ENCODE results near the gene LPP. TPM values are rescaled to one million over a fixed set of nuclear protein-coding genes. Genes with fewer than 3 reads are reported as not detected.

LPP gene
- total and polyA plus RNA-seq, 5 donors from 2014 or later = 14.5 to 102 (median 21.7) TPM

DNA sequence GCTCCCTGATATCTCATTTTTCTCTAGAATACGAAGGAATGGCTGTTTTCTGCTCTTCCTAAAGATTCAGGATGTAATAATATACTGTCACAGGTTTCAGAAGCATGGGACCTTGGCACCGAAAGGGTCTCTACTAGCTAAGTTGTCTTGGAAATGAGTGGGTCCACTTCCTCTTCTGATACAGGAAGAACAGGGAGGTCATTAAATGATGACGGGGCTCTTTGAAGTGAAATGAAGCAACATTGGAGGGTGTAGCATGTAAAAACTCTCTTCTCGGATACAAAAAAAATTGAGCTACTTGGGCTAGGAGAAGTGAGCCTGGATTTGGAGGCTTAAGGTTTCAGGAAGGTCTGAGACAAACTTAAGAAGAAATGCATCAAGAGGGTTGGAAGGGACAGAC is 668.0 kb downstream of the LPP start:
- no peaks in the 10 kb centered on the region for H3K27me3 ChIP-seq (ENCODE audit: control insufficient read depth, insufficient read depth, low read length)
- Mint-ChIP-seq H3K27ac (no peak overlapping the region), H3K4me1 (peaks cover 0 to 7% (median 0%) of the 10 kb centered on the region in 4 donors), H3K27me3 (peaks cover 4% of the 10 kb centered on the region), H3K9me3 (no peaks in the 10 kb centered on the region), H3K4me3 (no peak overlapping the region), H3K36me3 (no peaks in the 10 kb centered on the region)
- no peak for ATAC-seq (ENCODE audit: low read depth in 2 of 2)
- no peaks in the 10 kb centered on the region for H3K9me3 ChIP-seq (ENCODE audit: control insufficient read depth in 2 of 2, low read length in 2 of 2)
- H3K4me3 ChIP-seq (ENCODE audit: low read depth, low read length) = no peak overlapping the region
- no peaks in the 10 kb centered on the region for H3K36me3 ChIP-seq (ENCODE audit: control insufficient read depth, insufficient read depth, low read length)
- H3K27ac ChIP-seq (ENCODE audit: insufficient read depth, low read length, poor library complexity, severe bottlenecking) = no peak overlapping the region
- no peaks in the 10 kb centered on the region for H3K4me1 ChIP-seq (ENCODE audit: control insufficient read depth, insufficient read depth, low read length, poor library complexity, severe bottlenecking)
- no peak for DNase-seq

DNA sequence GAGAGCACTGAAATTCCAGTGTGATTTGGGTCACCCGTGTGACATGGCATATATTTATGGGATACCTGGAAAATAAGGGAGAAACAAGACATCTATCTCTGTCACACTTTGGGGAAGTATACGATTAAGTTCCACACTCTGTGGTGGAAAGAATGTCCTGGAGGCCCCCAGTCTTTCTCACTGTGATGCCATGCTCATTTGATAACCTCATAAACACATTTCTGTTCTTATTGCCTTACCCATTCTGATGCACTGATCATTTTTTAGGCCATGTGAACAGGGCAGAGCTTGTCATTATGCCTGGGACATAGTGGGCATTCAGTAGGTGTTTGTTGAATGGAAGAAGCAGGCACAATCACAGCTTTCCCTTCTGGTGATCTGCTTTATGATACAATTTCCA is 668.5 kb downstream of the LPP start:
- H3K4me3 ChIP-seq (ENCODE audit: low read depth, low read length) = no peak overlapping the region
- H3K9me3 Mint-ChIP-seq = no peaks in the 10 kb centered on the region

DNA sequence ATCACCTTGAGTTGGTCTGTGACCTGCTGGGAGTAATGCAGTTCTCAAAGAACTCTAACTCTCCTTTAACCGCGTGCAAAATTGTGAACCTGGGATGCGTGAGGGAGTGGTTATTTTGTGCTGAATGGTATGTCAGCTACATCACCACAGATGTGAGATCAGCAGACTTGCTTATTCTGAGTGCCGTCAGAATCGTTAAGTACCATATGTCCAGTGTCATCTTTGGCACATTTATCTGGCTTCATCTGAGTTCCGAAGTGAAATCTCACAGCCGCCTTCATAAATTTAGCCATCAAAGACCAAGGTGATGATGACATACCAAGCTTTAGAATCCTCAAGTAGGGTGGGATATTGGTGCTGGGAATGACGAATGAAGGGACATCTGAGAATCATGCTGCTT is 670.6 kb downstream of the LPP start:
- ATAC-seq (ENCODE audit: low read depth in 2 of 2) (no peak), DNase-seq (no peak)
- H3K4me1 Mint-ChIP-seq = peaks cover 0 to 7% (median 0%) of the 10 kb centered on the region in 4 donors
- H3K9me3 ChIP-seq (ENCODE audit: control insufficient read depth in 2 of 2, low read length in 2 of 2) = no peaks in the 10 kb centered on the region
- H3K27me3 Mint-ChIP-seq = no peaks in the 10 kb centered on the region
- no peak overlapping the region for H3K27ac ChIP-seq (ENCODE audit: insufficient read depth, low read length, poor library complexity, severe bottlenecking)
- no peak overlapping the region for H3K27ac Mint-ChIP-seq
- no peaks in the 10 kb centered on the region for H3K36me3 Mint-ChIP-seq
- no peaks in the 10 kb centered on the region for H3K36me3 ChIP-seq (ENCODE audit: control insufficient read depth, insufficient read depth, low read length)
- no peaks in the 10 kb centered on the region for H3K9me3 Mint-ChIP-seq
- no peak overlapping the region for H3K4me3 Mint-ChIP-seq
- no peaks in the 10 kb centered on the region for H3K27me3 ChIP-seq (ENCODE audit: control insufficient read depth, insufficient read depth, low read length)
- H3K4me3 ChIP-seq (ENCODE audit: low read depth, low read length) = no peak overlapping the region
- H3K4me1 ChIP-seq (ENCODE audit: control insufficient read depth, insufficient read depth, low read length, poor library complexity, severe bottlenecking) = no peaks in the 10 kb centered on the region

More for the DNA sequence above, 668.5 kb downstream of the LPP start:
- peaks cover 4% of the 10 kb centered on the region for H3K27me3 Mint-ChIP-seq
- no peak for DNase-seq
- H3K27ac Mint-ChIP-seq = no peak overlapping the region
- Histone ChIP-seq H3K9me3 (ENCODE audit: control insufficient read depth in 2 of 2, low read length in 2 of 2) (no peaks in the 10 kb centered on the region), H3K4me1 (ENCODE audit: control insufficient read depth, insufficient read depth, low read length, poor library complexity, severe bottlenecking) (no peaks in the 10 kb centered on the region), H3K36me3 (ENCODE audit: control insufficient read depth, insufficient read depth, low read length) (no peaks in the 10 kb centered on the region), H3K27ac (ENCODE audit: insufficient read depth, low read length, poor library complexity, severe bottlenecking) (no peak overlapping the region), H3K27me3 (ENCODE audit: control insufficient read depth, insufficient read depth, low read length) (no peaks in the 10 kb centered on the region)
- H3K4me3 Mint-ChIP-seq = no peak overlapping the region
- no peak for ATAC-seq (ENCODE audit: low read depth in 2 of 2)
- no peaks in the 10 kb centered on the region for H3K36me3 Mint-ChIP-seq
- H3K4me1 Mint-ChIP-seq = peaks cover 0 to 7% (median 0%) of the 10 kb centered on the region in 4 donors

DNA sequence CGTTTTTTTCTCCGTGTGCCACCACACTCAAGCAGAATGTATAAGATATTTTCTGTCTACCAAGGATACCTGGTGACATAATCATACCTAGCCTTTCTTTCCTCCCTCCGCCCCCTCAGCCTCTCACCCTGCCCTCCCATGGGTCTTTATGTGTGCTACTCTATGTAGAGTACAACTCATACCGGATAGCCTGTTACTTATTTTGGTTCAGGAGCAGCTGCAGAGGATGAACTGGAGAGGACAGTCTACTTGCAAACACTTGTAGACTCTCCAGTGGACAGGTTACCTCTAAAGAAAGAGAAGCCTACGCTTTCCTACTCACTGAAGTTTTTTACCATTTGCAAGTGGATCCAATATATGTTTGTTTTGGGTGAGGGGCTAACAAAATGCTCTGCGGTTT is 671.9 kb downstream of the LPP start:
- no peak overlapping the region for H3K4me3 Mint-ChIP-seq
- no peaks in the 10 kb centered on the region for H3K36me3 Mint-ChIP-seq
- peaks cover 0 to 9% (median 0%) of the 10 kb centered on the region in 4 donors for H3K4me1 Mint-ChIP-seq
- no peaks in the 10 kb centered on the region for H3K9me3 ChIP-seq (ENCODE audit: control insufficient read depth in 2 of 2, low read length in 2 of 2)
- no peaks in the 10 kb centered on the region for H3K4me1 ChIP-seq (ENCODE audit: control insufficient read depth, insufficient read depth, low read length, poor library complexity, severe bottlenecking)
- no peak overlapping the region for H3K27ac ChIP-seq (ENCODE audit: insufficient read depth, low read length, poor library complexity, severe bottlenecking)
- H3K36me3 ChIP-seq (ENCODE audit: control insufficient read depth, insufficient read depth, low read length) = no peaks in the 10 kb centered on the region
- no peaks in the 10 kb centered on the region for H3K27me3 ChIP-seq (ENCODE audit: control insufficient read depth, insufficient read depth, low read length)
- H3K4me3 ChIP-seq (ENCODE audit: low read depth, low read length) = no peak overlapping the region
- DNase-seq = no peak
- no peaks in the 10 kb centered on the region for H3K27me3 Mint-ChIP-seq
- no peak for ATAC-seq (ENCODE audit: low read depth in 2 of 2)
- no peak overlapping the region for H3K27ac Mint-ChIP-seq
- no peaks in the 10 kb centered on the region for H3K9me3 Mint-ChIP-seq

DNA sequence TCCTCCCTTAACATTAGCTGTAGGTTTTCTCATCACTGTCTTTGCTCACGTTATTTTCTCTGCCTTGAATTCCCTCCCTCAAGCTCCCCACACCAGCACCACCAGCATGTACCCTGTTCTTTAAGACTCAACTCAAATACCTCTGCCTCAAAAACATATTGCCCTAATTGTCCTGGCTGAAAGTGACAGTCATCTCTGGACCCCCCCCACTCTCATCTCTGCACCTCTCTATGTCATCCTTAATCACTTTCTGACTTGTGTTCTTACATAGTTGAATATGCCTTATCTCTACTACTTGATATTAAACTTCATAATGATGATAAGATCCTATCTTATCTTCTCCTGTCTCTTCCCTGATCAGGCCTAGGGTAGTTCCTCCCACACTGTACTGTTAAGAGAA is 672.6 kb downstream of the LPP start:
- H3K4me1 Mint-ChIP-seq = peaks cover 0 to 11% (median 0%) of the 10 kb centered on the region in 4 donors
- Histone ChIP-seq H3K27me3 (ENCODE audit: control insufficient read depth, insufficient read depth, low read length) (no peaks in the 10 kb centered on the region), H3K36me3 (ENCODE audit: control insufficient read depth, insufficient read depth, low read length) (no peaks in the 10 kb centered on the region), H3K4me1 (ENCODE audit: control insufficient read depth, insufficient read depth, low read length, poor library complexity, severe bottlenecking) (no peaks in the 10 kb centered on the region), H3K27ac (ENCODE audit: insufficient read depth, low read length, poor library complexity, severe bottlenecking) (no peak overlapping the region), H3K4me3 (ENCODE audit: low read depth, low read length) (no peak overlapping the region), H3K9me3 (ENCODE audit: control insufficient read depth in 2 of 2, low read length in 2 of 2) (no peaks in the 10 kb centered on the region)
- no peak overlapping the region for H3K4me3 Mint-ChIP-seq
- H3K9me3 Mint-ChIP-seq = no peaks in the 10 kb centered on the region
- no peaks in the 10 kb centered on the region for H3K36me3 Mint-ChIP-seq
- no peaks in the 10 kb centered on the region for H3K27me3 Mint-ChIP-seq
- DNase-seq = no peak
- no peak overlapping the region for H3K27ac Mint-ChIP-seq
- ATAC-seq (ENCODE audit: low read depth in 2 of 2) = no peak

DNA sequence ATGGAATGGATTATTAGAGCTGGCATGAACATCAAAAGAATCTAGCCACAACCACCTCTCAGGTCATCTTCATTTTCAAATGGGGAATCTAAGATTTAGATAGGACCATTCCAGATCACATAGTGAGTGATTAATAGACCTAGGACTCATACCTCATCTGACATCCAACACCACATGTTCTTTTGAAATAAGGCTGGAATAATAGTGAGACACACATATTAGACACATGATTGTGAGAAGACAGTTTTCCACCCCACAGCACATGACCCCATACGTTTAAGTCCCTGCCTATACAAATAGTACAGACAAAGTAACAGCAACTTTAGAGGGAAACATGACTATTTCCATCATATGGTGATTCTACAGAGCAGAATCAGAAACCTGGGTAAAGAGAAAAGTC is 673.1 kb downstream of the LPP start:
- H3K4me1 ChIP-seq (ENCODE audit: control insufficient read depth, insufficient read depth, low read length, poor library complexity, severe bottlenecking) = no peaks in the 10 kb centered on the region
- H3K36me3 Mint-ChIP-seq = no peaks in the 10 kb centered on the region

DNA sequence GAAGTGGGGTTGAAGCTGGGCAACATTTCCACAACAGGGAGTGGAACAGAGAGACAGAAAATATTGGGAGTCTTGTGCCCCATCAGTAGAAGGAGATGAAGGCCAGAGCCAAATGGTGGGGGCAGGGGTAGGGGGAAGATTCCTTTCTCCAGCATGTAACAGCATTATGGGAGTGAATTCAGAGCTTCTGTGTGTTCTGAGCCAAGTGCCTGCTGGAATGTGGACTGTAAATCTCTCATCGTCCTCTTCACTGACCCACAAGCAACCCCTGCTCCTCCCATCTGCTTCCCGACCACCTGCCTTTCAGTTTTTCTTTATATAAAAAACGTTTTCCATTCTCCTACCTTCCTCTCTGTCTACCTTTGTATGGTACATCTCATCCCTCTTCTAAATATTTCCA is 673.6 kb downstream of the LPP start:
- H3K36me3 Mint-ChIP-seq = no peaks in the 10 kb centered on the region
- no peak overlapping the region for H3K4me3 ChIP-seq (ENCODE audit: low read depth, low read length)
- H3K27me3 Mint-ChIP-seq = no peaks in the 10 kb centered on the region
- H3K4me1 ChIP-seq (ENCODE audit: control insufficient read depth, insufficient read depth, low read length, poor library complexity, severe bottlenecking) = no peaks in the 10 kb centered on the region
- no peak overlapping the region for H3K27ac ChIP-seq (ENCODE audit: insufficient read depth, low read length, poor library complexity, severe bottlenecking)
- no peaks in the 10 kb centered on the region for H3K9me3 Mint-ChIP-seq
- H3K27ac Mint-ChIP-seq = no peak overlapping the region
- peaks cover 0 to 8% (median 1%) of the 10 kb centered on the region in 4 donors for H3K4me1 Mint-ChIP-seq
- no peak overlapping the region for H3K4me3 Mint-ChIP-seq
- ATAC-seq (ENCODE audit: low read depth in 2 of 2) = no peak
- H3K36me3 ChIP-seq (ENCODE audit: control insufficient read depth, insufficient read depth, low read length) = no peaks in the 10 kb centered on the region
- no peak for DNase-seq
- no peaks in the 10 kb centered on the region for H3K27me3 ChIP-seq (ENCODE audit: control insufficient read depth, insufficient read depth, low read length)
- H3K9me3 ChIP-seq (ENCODE audit: control insufficient read depth in 2 of 2, low read length in 2 of 2) = no peaks in the 10 kb centered on the region

More for the DNA sequence above, 673.1 kb downstream of the LPP start:
- Mint-ChIP-seq H3K4me1 (peaks cover 0 to 8% (median under 1%) of the 10 kb centered on the region in 4 donors), H3K27me3 (no peaks in the 10 kb centered on the region), H3K4me3 (no peak overlapping the region), H3K9me3 (no peaks in the 10 kb centered on the region), H3K27ac (peak overlapping the region in 1 of 3 donors; percentile 39)
- Histone ChIP-seq H3K9me3 (ENCODE audit: control insufficient read depth in 2 of 2, low read length in 2 of 2) (no peaks in the 10 kb centered on the region), H3K27me3 (ENCODE audit: control insufficient read depth, insufficient read depth, low read length) (no peaks in the 10 kb centered on the region), H3K36me3 (ENCODE audit: control insufficient read depth, insufficient read depth, low read length) (no peaks in the 10 kb centered on the region), H3K27ac (ENCODE audit: insufficient read depth, low read length, poor library complexity, severe bottlenecking) (no peak overlapping the region), H3K4me3 (ENCODE audit: low read depth, low read length) (no peak overlapping the region)
- DNase-seq (no peak), ATAC-seq (ENCODE audit: low read depth in 2 of 2) (no peak)

DNA sequence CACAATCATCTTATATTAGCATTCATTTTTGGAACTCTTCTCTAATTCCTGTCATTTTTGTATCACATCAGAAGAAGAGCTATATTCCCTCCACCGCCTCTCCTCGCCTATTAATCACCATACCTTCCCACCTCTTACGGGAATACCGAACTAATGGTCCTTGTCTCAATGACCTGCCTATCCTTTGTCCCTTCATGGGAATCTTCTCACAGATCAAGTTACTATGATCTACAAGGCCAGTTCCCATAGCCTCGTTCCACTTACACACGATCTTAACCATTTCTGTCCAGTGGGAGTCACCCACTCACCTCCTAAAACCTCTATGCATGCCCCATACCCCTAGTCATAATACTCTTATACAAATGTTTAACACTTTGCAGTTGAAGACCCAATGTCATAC is 675.2 kb downstream of the LPP start:
- no peaks in the 10 kb centered on the region for H3K9me3 ChIP-seq (ENCODE audit: control insufficient read depth in 2 of 2, low read length in 2 of 2)
- H3K27me3 ChIP-seq (ENCODE audit: control insufficient read depth, insufficient read depth, low read length) = no peaks in the 10 kb centered on the region
- ATAC-seq (ENCODE audit: low read depth in 2 of 2) = no peak
- H3K4me3 ChIP-seq (ENCODE audit: low read depth, low read length) = no peak overlapping the region
- H3K27ac ChIP-seq (ENCODE audit: insufficient read depth, low read length, poor library complexity, severe bottlenecking) = no peak overlapping the region
- no peaks in the 10 kb centered on the region for H3K36me3 ChIP-seq (ENCODE audit: control insufficient read depth, insufficient read depth, low read length)
- DNase-seq = no peak
- Mint-ChIP-seq H3K4me1 (peaks cover 0 to 14% (median 3%) of the 10 kb centered on the region in 4 donors), H3K27ac (no peak overlapping the region), H3K36me3 (no peaks in the 10 kb centered on the region), H3K9me3 (no peaks in the 10 kb centered on the region), H3K27me3 (no peaks in the 10 kb centered on the region), H3K4me3 (no peak overlapping the region)
- no peaks in the 10 kb centered on the region for H3K4me1 ChIP-seq (ENCODE audit: control insufficient read depth, insufficient read depth, low read length, poor library complexity, severe bottlenecking)

Measured in CD4-positive, CD25-positive, alpha-beta regulatory T cell (primary cell).